ENCODE results near the gene COL19A1.

Gene COL19A1

DNA sequence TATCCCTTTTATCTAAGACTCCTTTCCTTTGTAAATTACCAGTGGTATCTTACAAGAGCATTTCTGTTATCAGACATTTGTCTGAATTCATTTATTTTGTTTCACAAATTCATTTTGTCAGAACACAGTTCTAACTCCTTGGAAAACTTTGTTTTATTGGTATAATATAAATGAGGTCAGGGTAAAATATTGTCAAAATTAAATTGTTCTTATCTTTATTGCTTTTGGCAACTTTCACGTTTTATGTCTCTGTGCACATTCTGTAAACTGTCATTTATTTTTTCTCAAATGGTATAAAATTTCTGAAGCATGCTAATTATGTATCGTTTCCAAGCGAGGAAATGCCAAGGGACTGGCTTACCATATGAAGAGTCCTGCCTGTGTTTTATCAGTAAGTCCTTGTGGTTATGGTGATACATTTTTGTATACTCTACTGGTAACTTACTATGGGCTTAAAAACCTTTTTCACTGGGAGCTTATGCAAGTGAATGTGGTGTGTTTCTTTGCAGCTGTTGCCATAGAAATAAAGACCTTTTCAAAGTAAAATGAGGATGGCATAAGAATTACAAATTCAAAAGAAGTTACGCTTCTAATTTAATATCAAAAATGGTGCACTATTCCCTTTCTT lies 214.2 kb downstream of the COL19A1 start:
- DNase-seq (ENCODE audit: low read depth in 1 of 2, low spot score in 1 of 2) = no peak
- TF ChIP-seq JUND (IDR thresholded peaks at IDR 0.05; ENCODE audit: low read depth) = no peak
- in situ Hi-C loops (cut with HindIII; ENCODE audit: low pct_unique_long_range_greater_than_20kb, low sequenced_read_pairs) = no loop called here

GRCh38 chr6:70082830-70083229 lies 216.5 kb downstream of the COL19A1 start:
- TF ChIP-seq JUND (IDR thresholded peaks at IDR 0.05; ENCODE audit: low read depth) = no peak
- in situ Hi-C loops (cut with HindIII; ENCODE audit: low pct_unique_long_range_greater_than_20kb, low sequenced_read_pairs) = no loop called here
- DNase-seq (ENCODE audit: low read depth in 1 of 2, low spot score in 1 of 2) = no peak

- in situ Hi-C loops (cut with HindIII; ENCODE audit: low pct_unique_long_range_greater_than_20kb, low sequenced_read_pairs) = no loop called here
- no peak for TF ChIP-seq JUND (IDR thresholded peaks at IDR 0.05; ENCODE audit: low read depth)
- no peak for DNase-seq (ENCODE audit: low read depth in 1 of 2, low spot score in 1 of 2)
Observed at GRCh38 chr6:70086806-70087205, 220.4 kb downstream of the COL19A1 start.

GRCh38 chr6:70094156-70094555 lies 227.8 kb downstream of the COL19A1 start:
- no peak for DNase-seq (ENCODE audit: low read depth in 1 of 2, low spot score in 1 of 2)
- no peak for TF ChIP-seq JUND (IDR thresholded peaks at IDR 0.05; ENCODE audit: low read depth)
- in situ Hi-C loops (cut with HindIII; ENCODE audit: low pct_unique_long_range_greater_than_20kb, low sequenced_read_pairs) = no loop called here

DNA sequence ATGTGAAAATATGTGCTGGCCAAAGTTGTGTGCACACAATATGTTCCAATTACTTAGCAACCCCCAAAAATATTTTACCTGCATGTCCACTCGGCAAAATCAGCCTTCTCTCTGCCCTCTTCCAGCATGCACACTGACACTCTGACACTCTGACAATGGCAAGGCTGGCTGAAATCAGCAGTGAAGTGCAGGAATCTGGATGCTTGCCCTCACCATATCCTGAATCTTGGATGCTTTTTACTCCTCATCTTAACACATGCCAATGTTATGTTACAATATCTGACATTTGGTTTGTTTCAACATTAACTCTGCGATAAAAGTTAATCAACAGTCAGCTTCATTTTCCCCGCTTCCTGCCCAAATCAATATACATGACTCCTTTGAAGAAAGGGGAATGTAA lies 233.4 kb downstream of the COL19A1 start:
- TF ChIP-seq JUND (IDR thresholded peaks at IDR 0.05; ENCODE audit: low read depth) = no peak
- DNase-seq (ENCODE audit: low read depth in 1 of 2, low spot score in 1 of 2) = no peak
- in situ Hi-C loops (cut with HindIII; ENCODE audit: low pct_unique_long_range_greater_than_20kb, low sequenced_read_pairs) = no loop called here

- in situ Hi-C loops (cut with HindIII; ENCODE audit: low pct_unique_long_range_greater_than_20kb, low sequenced_read_pairs) = no loop called here
- DNase-seq (ENCODE audit: low read depth in 1 of 2, low spot score in 1 of 2) = peak in 1 of 2 experiments; percentile 26
- TF ChIP-seq JUND (IDR thresholded peaks at IDR 0.05; ENCODE audit: low read depth) = no peak
Observed at GRCh38 chr6:70103798-70104197, 237.4 kb downstream of the COL19A1 start.

GRCh38 chr6:70107852-70108629 lies 241.7 kb downstream of the COL19A1 start:
- in situ Hi-C loops (cut with HindIII; ENCODE audit: low pct_unique_long_range_greater_than_20kb, low sequenced_read_pairs) = no loop called here
- TF ChIP-seq JUND (IDR thresholded peaks at IDR 0.05; ENCODE audit: low read depth) = no peak
- peak; percentile 16 to 63 for DNase-seq (ENCODE audit: low read depth in 1 of 2, low spot score in 1 of 2)

DNA sequence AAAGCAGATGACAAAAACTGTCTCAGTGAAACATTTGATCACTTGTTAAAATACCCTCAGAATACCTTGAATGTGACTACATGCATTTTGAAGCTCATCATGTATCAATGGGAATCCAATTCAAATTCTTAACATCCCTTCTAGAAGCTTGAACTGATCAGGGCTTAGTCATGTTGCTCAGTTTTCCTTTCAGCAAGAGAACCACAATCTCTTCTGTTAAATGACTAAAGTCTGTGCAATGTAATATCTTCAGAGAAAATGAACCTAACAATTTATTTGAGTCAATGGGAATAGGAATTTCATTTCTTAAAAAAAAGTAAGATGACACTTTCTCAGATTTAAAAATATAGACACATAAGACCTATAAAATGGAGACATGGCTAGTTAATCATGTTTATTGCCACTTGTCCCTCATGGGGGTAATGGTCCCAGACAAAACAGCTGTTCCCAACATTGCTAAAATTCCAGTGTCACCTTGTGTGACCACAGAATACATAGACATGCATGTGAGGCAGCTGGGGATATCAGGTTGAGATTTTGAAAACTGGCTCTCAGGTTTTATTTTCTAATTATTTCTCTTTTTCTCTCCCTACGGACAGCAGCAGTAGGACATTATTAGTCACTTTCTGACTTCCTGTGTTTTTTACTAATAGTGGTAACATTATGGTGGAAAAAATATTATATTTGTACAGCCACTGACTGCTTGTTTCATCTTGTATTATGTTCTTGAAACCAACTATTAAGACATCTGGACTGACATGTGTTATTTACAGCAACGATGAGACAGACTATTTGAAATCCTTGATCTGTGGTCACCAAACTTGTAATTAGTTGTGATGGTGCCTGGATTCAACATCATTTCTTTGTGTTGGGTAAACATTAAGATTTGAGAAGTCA lies 244.0 kb downstream of the COL19A1 start:
- DNase-seq (ENCODE audit: low read depth in 1 of 2, low spot score in 1 of 2) = no peak
- in situ Hi-C loops (cut with HindIII; ENCODE audit: low pct_unique_long_range_greater_than_20kb, low sequenced_read_pairs) = no loop called here
- TF ChIP-seq JUND (IDR thresholded peaks at IDR 0.05; ENCODE audit: low read depth) = no peak

DNA sequence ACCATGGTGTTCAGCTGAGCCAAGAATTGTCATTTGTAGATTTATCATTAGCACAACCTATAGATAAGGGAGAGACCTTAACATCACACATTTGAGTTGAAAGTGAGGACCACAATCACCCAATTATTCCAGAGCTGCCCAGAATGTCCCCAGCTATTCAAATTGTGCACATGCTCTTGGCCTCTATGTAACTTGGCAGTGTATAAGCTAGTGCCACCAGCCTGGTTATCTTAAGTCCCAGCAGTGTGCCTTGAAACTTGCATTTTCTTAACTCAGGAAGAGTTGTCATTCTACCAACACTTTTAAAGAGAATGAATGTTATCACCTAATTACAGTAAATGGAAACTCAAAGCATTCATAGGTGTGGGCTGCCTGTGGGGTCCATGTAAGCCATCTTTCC lies 245.4 kb downstream of the COL19A1 start:
- no peak for TF ChIP-seq JUND (IDR thresholded peaks at IDR 0.05; ENCODE audit: low read depth)

GRCh38 chr6:70112716-70113115 lies 246.4 kb downstream of the COL19A1 start:
- DNase-seq (ENCODE audit: low read depth in 1 of 2, low spot score in 1 of 2) = no peak
- in situ Hi-C loops (cut with HindIII; ENCODE audit: low pct_unique_long_range_greater_than_20kb, low sequenced_read_pairs) = no loop called here

More for the DNA sequence above, 245.4 kb downstream of the COL19A1 start:
- in situ Hi-C loops (cut with HindIII; ENCODE audit: low pct_unique_long_range_greater_than_20kb, low sequenced_read_pairs) = no loop called here
- DNase-seq (ENCODE audit: low read depth in 1 of 2, low spot score in 1 of 2) = no peak

DNA sequence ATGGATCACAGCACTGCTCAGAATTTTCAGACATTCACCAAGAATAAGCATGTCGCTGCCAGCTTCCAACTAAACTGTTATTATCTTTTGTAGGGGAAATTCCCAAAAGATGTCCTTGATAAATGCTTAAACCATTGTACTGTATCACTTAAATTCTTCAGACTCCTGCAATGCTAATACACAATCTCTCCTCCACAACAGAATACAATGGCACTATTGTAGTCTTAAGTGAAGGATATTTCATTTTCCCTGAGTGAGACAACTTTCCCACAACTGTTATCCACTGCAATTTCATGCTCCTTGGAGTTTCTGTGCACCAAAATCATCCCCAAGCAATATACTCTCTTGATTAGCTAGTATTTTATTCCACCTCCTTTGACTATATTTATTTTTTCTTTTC lies 246.8 kb downstream of the COL19A1 start:
- TF ChIP-seq JUND (IDR thresholded peaks at IDR 0.05; ENCODE audit: low read depth) = no peak
- no peak for DNase-seq (ENCODE audit: low read depth in 1 of 2, low spot score in 1 of 2)
- in situ Hi-C loops (cut with HindIII; ENCODE audit: low pct_unique_long_range_greater_than_20kb, low sequenced_read_pairs) = no loop called here

More at GRCh38 chr6:70112716-70113115, 246.4 kb downstream of the COL19A1 start:
- no peak for TF ChIP-seq JUND (IDR thresholded peaks at IDR 0.05; ENCODE audit: low read depth)

GRCh38 chr6:70118670-70119069 lies 252.3 kb downstream of the COL19A1 start:
- in situ Hi-C loops (cut with HindIII; ENCODE audit: low pct_unique_long_range_greater_than_20kb, low sequenced_read_pairs) = no loop called here
- no peak for TF ChIP-seq JUND (IDR thresholded peaks at IDR 0.05; ENCODE audit: low read depth)
- DNase-seq (ENCODE audit: low read depth in 1 of 2, low spot score in 1 of 2) = no peak

Data from T47D (cell line).